ENCODE results near the gene SULT1C4.

Gene SULT1C4

DNA sequence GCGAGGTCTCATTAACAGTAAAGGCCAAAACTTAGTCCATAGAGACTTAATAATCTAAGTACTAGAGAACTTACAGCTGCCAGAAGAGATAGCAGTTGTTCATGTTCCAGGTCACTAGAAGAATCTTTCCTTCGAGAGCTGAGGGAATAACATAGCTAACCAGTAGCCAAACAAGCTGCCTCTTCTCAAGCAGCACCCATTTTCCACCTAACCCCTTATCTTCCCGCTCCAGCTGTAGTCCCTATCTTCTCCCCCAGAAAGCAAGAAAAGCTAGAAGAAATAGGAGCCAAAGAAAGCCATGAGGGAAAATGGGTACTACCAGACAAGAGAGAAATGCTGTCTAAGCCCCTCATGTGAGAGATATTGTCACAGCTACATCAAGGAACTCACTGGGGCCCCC, 24.0 kb downstream of the SULT1C4 start:
- H3K4me3 ChIP-seq (ENCODE audit: low read depth, low read length) = no peak overlapping the region
- TF ChIP-seq POLR2A (IDR thresholded peaks at IDR 0.05; ENCODE audit: extremely low read depth, insufficient read length) (no peak), MYC (IDR thresholded peaks at IDR 0.05; ENCODE audit: low read depth, low read length) (no peak)
- TF ChIP-seq, protein P1, sequence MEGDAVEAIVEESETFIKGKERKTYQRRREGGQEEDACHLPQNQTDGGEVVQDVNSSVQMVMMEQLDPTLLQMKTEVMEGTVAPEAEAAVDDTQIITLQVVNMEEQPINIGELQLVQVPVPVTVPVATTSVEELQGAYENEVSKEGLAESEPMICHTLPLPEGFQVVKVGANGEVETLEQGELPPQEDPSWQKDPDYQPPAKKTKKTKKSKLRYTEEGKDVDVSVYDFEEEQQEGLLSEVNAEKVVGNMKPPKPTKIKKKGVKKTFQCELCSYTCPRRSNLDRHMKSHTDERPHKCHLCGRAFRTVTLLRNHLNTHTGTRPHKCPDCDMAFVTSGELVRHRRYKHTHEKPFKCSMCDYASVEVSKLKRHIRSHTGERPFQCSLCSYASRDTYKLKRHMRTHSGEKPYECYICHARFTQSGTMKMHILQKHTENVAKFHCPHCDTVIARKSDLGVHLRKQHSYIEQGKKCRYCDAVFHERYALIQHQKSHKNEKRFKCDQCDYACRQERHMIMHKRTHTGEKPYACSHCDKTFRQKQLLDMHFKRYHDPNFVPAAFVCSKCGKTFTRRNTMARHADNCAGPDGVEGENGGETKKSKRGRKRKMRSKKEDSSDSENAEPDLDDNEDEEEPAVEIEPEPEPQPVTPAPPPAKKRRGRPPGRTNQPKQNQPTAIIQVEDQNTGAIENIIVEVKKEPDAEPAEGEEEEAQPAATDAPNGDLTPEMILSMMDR (IDR thresholded peaks at IDR 0.05; ENCODE audit: low read depth, low read length) = no peak
- TF ChIP-seq, protein P2, sequence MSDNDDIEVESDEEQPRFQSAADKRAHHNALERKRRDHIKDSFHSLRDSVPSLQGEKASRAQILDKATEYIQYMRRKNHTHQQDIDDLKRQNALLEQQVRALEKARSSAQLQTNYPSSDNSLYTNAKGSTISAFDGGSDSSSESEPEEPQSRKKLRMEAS (IDR thresholded peaks at IDR 0.05; ENCODE audit: low read depth, low read length) = no peak
- DNase-seq (ENCODE audit: low read depth) = no peak

DNA sequence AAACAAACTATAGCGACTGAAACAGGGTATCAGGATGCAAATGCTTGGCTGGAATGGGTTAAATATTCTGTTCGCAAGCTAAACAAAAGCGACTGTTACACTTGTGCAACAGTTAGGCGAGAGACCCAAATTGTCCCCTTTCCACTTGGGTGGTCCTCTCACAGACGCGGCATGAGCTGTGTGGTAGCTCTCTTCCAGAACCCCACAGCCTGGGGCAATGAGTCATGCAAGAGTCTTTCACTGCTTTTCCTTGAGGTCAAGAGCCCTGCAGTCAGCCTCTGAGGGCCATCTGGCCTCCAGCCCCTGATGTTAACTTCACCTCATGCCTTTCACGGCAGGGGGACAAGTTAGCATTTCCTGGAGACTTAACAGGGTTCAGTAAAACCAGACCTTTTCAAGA, 25.7 kb downstream of the SULT1C4 start:
- no peak for DNase-seq (ENCODE audit: low read depth)
- TF ChIP-seq POLR2A (IDR thresholded peaks at IDR 0.05; ENCODE audit: extremely low read depth, insufficient read length) (no peak), MYC (IDR thresholded peaks at IDR 0.05; ENCODE audit: low read depth, low read length) (no peak)
- TF ChIP-seq, protein P2 (IDR thresholded peaks at IDR 0.05; ENCODE audit: low read depth, low read length) = no peak
- TF ChIP-seq, protein P1 (IDR thresholded peaks at IDR 0.05; ENCODE audit: low read depth, low read length) = no peak
- no peak overlapping the region for H3K4me3 ChIP-seq (ENCODE audit: low read depth, low read length)

DNA sequence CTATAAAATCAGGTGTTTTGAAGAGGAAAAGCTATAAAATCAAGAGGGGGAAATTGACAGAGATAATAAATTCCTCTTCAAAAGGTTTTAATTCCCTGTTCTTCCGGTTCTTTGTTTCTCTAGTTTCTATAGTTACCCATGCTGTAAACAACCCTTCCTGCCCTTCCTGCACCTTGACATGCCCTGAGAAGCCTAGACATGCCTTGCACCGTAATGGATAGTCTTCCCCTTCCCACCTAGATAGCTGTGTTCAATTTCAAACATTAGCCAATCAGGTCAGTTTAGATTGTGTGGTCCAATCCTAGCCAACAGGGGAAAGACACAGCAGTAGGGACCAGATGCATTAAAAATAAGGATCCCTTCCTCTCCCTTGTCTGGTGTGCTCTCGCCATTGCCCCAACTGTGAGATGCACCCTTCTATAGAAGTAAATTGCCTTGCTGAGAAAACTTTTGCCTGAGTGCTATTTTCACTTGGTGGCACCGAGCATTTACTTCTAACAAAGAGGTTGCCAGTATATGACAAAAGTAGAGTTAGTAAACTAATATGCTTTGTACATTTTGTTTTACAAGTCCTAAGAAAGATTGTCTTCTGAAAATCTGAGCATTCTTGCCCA, 27.1 kb downstream of the SULT1C4 start:
- no peak overlapping the region for H3K4me3 ChIP-seq (ENCODE audit: low read depth, low read length)
- TF ChIP-seq POLR2A (IDR thresholded peaks at IDR 0.05; ENCODE audit: extremely low read depth, insufficient read length) (no peak), MYC (IDR thresholded peaks at IDR 0.05; ENCODE audit: low read depth, low read length) (no peak)
- TF ChIP-seq, protein P2 (IDR thresholded peaks at IDR 0.05; ENCODE audit: low read depth, low read length) = no peak
- TF ChIP-seq, protein P1 (IDR thresholded peaks at IDR 0.05; ENCODE audit: low read depth, low read length) = no peak
- no peak for DNase-seq (ENCODE audit: low read depth)

DNA sequence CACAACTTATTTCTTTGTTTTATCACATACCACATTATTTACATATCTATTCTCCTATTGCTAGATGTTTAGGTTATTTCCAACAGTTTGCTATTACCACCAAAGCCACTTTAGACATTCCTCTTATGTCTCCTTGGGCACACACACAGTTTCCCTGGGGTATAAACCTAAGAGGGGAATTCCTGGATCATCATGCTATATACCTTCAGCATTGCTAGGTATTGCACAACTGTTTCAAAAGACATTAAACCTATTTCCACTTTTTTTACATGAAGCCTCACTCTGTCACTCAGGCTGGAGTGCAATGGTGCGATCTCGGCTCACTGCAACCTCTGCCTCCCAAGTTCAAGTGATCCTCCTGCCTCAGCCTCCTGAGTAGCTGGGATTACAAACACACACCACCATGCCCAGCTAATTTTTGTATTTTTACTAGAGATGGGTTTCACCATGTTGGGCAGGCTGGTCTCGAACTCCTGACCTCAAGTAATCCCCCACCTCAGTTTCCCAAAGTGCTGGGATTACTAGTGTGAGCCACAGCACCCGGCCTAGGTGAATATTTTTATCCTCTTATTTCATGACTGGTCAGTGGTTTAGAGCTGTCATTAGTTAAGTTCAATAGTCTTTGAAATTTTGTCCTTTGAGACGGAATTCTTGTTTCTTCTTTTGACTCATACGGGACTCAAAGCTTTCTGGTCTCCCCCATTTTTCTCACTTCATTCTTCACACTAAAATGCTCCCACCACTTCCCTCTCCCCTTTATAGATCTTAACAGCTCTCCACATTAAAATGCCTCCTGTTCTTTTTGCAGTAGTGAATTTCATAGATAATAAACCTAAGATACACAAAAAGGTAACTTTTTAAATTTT, 30.3 kb downstream of the SULT1C4 start:
- H3K4me3 ChIP-seq (ENCODE audit: low read depth, low read length) = no peak overlapping the region
- TF ChIP-seq MYC (IDR thresholded peaks at IDR 0.05; ENCODE audit: low read depth, low read length) = no peak
- TF ChIP-seq POLR2A (IDR thresholded peaks at IDR 0.05; ENCODE audit: extremely low read depth, insufficient read length) = no peak
- TF ChIP-seq, protein P2 (IDR thresholded peaks at IDR 0.05; ENCODE audit: low read depth, low read length) = no peak
- TF ChIP-seq, protein P1 (IDR thresholded peaks at IDR 0.05; ENCODE audit: low read depth, low read length) = no peak
- no peak for DNase-seq (ENCODE audit: low read depth)

DNA sequence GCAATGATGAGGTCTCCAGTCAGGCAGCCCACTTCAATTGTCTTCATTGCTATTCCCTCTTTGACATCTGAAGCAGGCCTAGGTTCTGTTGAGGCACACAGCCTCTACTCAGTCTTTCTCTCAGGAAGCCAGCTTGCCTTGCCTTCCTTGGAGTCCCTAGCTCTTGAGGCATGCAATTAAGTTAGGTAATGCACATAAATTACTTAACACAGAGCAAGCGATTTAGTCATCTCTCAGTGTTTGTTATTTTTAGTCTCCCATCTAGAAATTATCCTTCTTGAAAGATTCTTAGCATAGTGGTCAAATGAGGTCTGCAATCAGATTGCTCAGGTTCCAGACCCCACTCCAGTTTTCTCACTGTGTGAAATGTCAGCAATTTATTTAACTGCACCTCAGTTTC, 32.0 kb downstream of the SULT1C4 start:
- TF ChIP-seq, protein P2 (IDR thresholded peaks at IDR 0.05; ENCODE audit: low read depth, low read length) = no peak
- TF ChIP-seq, protein P1 (IDR thresholded peaks at IDR 0.05; ENCODE audit: low read depth, low read length) = no peak
- TF ChIP-seq POLR2A (IDR thresholded peaks at IDR 0.05; ENCODE audit: extremely low read depth, insufficient read length) = no peak
- TF ChIP-seq MYC (IDR thresholded peaks at IDR 0.05; ENCODE audit: low read depth, low read length) = no peak
- H3K4me3 ChIP-seq (ENCODE audit: low read depth, low read length) = no peak overlapping the region
- no peak for DNase-seq (ENCODE audit: low read depth)
